CD14-positive monocyte (primary cell): Measurements from ENCODE around the gene H1-8. TPM values are rescaled to one million over a fixed set of nuclear protein-coding genes. Genes with fewer than 3 reads are reported as not detected.
A peak's percentile ranks its signal among the peaks of the same experiment; 100 is the strongest.

ENCODE experiments used
- DNase-seq, 3 donors: peaks; one replicate each; pipeline ENCODE4 v3.0.0-alpha.2; 2011 to 2022
- H2AFZ ChIP-seq: 2 replicates; pipeline ENCODE4 v1.6.0; 2012; ENCODE audit warnings: mild to moderate bottlenecking, low read depth, low read length, inconsistent platforms; ENCODE audit not compliant: insufficient read depth, poor library complexity, severe bottlenecking
- H3K27ac ChIP-seq, 2 donors: 1 replicate in 1 of 2; 2 replicates in 1 of 2; pipeline ENCODE4 v1.5.1; 2012 to 2013; ENCODE audit warnings: low read length in 2 of 2, control low read depth in 1 of 2, inconsistent platforms in 1 of 2, low read depth in 1 of 2, mild to moderate bottlenecking in 1 of 2
- H3K27me3 ChIP-seq, 2 donors: one replicate each; pipeline versions ENCODE4 v1.6.0 to v1.6.1; 2011 to 2013; ENCODE audit warnings: low read length in 2 of 2; ENCODE audit not compliant: control insufficient read depth in 2 of 2, insufficient read depth in 2 of 2
- H3K36me3 ChIP-seq, 2 donors: replicated peaks in 1 of 2; 1 replicate in 1 of 2; 2 replicates in 1 of 2; pipeline versions ENCODE4 v1.5.1 to v1.6.1; 2012 to 2013; ENCODE audit warnings: low read length in 2 of 2, control low read depth in 1 of 2, inconsistent platforms in 1 of 2, mild to moderate bottlenecking in 1 of 2; ENCODE audit not compliant: insufficient read depth in 2 of 2, control insufficient read depth in 1 of 2
- H3K4me1 ChIP-seq, 2 donors: 1 replicate in 1 of 2; 2 replicates in 1 of 2; pipeline versions ENCODE4 v1.5.1 to v1.6.1; 2012 to 2013; ENCODE audit warnings: low read length in 2 of 2, control low read depth in 1 of 2, inconsistent platforms in 1 of 2, mild to moderate bottlenecking in 1 of 2, moderate library complexity in 1 of 2; ENCODE audit not compliant: insufficient read depth in 2 of 2, control insufficient read depth in 1 of 2
- H3K4me2 ChIP-seq: replicated peaks from 2 replicates; pipeline ENCODE3; 2012; ENCODE audit warnings: low read length, moderate library complexity, mild to moderate bottlenecking; ENCODE audit not compliant: poor library complexity, severe bottlenecking; ENCODE audit errors: extremely low read depth
- H3K4me3 ChIP-seq, 3 experiments: fragments of 200-600 bp in 1 of 3; sonication (generic) in 1 of 3; replicated peaks in 1 of 3; 1 replicate in 2 of 3; 2 replicates in 1 of 3; pipeline ENCODE4 v1.5.1; 2011 to 2013; ENCODE audit warnings: low read length in 3 of 3, mild to moderate bottlenecking in 3 of 3, control low read depth in 2 of 3, low read depth in 2 of 3, inconsistent platforms in 1 of 3, moderate library complexity in 1 of 3
- H3K79me2 ChIP-seq: 2 replicates; pipeline ENCODE4 v1.6.0; 2012; ENCODE audit warnings: mild to moderate bottlenecking, control low read depth, inconsistent platforms, low read length, moderate library complexity; ENCODE audit not compliant: insufficient read depth
- H3K9ac ChIP-seq: 2 replicates; pipeline ENCODE4 v1.6.0; 2017; ENCODE audit warnings: low read length, mild to moderate bottlenecking; ENCODE audit not compliant: insufficient read depth, poor library complexity, severe bottlenecking
- H3K9me3 ChIP-seq, 2 donors: replicated peaks in 1 of 2; 1 replicate in 1 of 2; 2 replicates in 1 of 2; pipeline versions ENCODE4 v1.5.1 to v1.6.1; 2012 to 2013; ENCODE audit warnings: low read length in 2 of 2, control low read depth in 1 of 2; ENCODE audit not compliant: control insufficient read depth in 1 of 2, insufficient read depth in 1 of 2
- H4K20me1 ChIP-seq: 2 replicates; pipeline ENCODE4 v1.6.0; 2012; ENCODE audit warnings: mild to moderate bottlenecking, low read length, control low read depth, moderate library complexity; ENCODE audit not compliant: insufficient read depth
- H3K27ac Mint-ChIP-seq, 7 donors: one replicate each; pipeline ENCODE4 v1.8.0; 2020; ENCODE audit warnings: mild to moderate bottlenecking in 7 of 7, mixed read lengths in 7 of 7, moderate library complexity in 6 of 7, inconsistent platforms in 2 of 7
- H3K27me3 Mint-ChIP-seq, 3 donors: one replicate each; pipeline ENCODE4 v1.8.0; 2021 to 2022; ENCODE audit warnings: low read depth in 3 of 3, mild to moderate bottlenecking in 3 of 3, mixed read lengths in 3 of 3, moderate library complexity in 3 of 3, inconsistent platforms in 1 of 3
- H3K36me3 Mint-ChIP-seq, 2 donors: one replicate each; pipeline ENCODE4 v1.8.0; 2020; ENCODE audit warnings: mixed read lengths in 2 of 2, inconsistent platforms in 1 of 2, mild to moderate bottlenecking in 1 of 2
- H3K4me1 Mint-ChIP-seq: one replicate; pipeline ENCODE4 v1.8.0; 2020; ENCODE audit warnings: mild to moderate bottlenecking, mixed read lengths
- H3K4me3 Mint-ChIP-seq, 2 donors: one replicate each; pipeline ENCODE4 v1.8.0; 2020; ENCODE audit warnings: mild to moderate bottlenecking in 2 of 2, mixed read lengths in 2 of 2, moderate library complexity in 1 of 2
- H3K9me3 Mint-ChIP-seq, 7 donors: one replicate each; pipeline ENCODE4 v1.8.0; 2020 to 2022; ENCODE audit warnings: mixed read lengths in 7 of 7, mild to moderate bottlenecking in 6 of 7, moderate library complexity in 6 of 7, inconsistent platforms in 2 of 7
- WGBS: methylation state at CpG from one replicate; pipeline ENCODE4 v1.1.5; 2013; ENCODE audit warnings: missing lambda C conversion rate; ENCODE audit not compliant: insufficient coverage; 5-methylcytosine and 5-hydroxymethylcytosine counted together
- intact Hi-C, 2 donors: fragments of 100-400 bp; cut with micrococcal nuclease; formaldehyde crosslinking; loops; one replicate each; pipeline versions ENCODE4 v1.15.0 to v1.15.1; 2023
- polyA plus RNA-seq, 3 donors: library from polyadenylated mRNA; depleted of rRNA in 1 of 3; unstranded in 2 of 3; stranded (reverse) in 1 of 3; fragments of 300-500 nt in 2 of 3; fragments of >200 nt in 1 of 3; fragmentation: Illumina TruSeq in 2 of 3; gene quantifications; 1 replicate in 2 of 3; 2 replicates in 1 of 3; pipeline ENCODE4 v1.2.3, GENCODE V29; 2012 to 2021
- TF ChIP-seq, protein P1 (sequence below): fragments of 200-600 bp; IDR thresholded peaks from one replicate; pipeline ENCODE4 v1.8.0; 2022; ENCODE audit warnings: antibody characterized with exemption, mild to moderate bottlenecking

H1-8 gene
- polyA plus RNA-seq, 3 donors = not detected

DNA sequence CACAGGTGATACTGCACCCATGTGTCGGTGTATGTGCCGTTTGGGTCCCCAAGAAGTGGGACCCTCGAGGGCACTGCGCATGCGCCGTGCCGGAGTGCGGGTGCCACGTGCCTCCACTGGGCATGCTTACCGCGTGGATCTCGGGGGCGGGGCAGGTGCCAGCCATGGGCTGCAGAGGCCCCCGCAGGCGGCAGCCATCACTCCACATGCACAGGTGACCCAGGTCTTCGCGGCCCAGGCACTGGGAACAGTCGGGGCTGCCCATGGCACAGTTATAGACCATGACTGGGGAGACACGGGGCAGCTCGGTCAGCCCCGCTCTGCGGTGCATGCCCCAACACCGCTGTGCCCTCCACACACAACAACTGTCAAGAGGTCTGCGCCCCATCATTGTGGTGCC lies 31.2 kb downstream of the H1-8 start:
- no peak overlapping the region for H3K4me3 Mint-ChIP-seq
- H3K36me3 Mint-ChIP-seq = peaks cover 55 to 67% of the 10 kb centered on the region in 2 donors
- H3K4me1 Mint-ChIP-seq = peaks cover 33% of the 10 kb centered on the region
- H3K9ac ChIP-seq = no peak overlapping the region
- 98% methylated on average over 17 of the region's 24 CpGs for WGBS
- H4K20me1 ChIP-seq = peaks cover 23% of the 10 kb centered on the region
- no peak for DNase-seq
- H3K27me3 ChIP-seq = no peaks in the 10 kb centered on the region
- H3K27ac Mint-ChIP-seq = peak overlapping the region in 2 of 7 donors; percentile 26 to 50
- H3K9me3 Mint-ChIP-seq = no peaks in the 10 kb centered on the region
- H3K4me3 ChIP-seq = no peak overlapping the region
- no peak overlapping the region for H2AFZ ChIP-seq
- no peak overlapping the region for H3K27ac ChIP-seq
- peaks cover 23% of the 10 kb centered on the region for H3K79me2 ChIP-seq
- peaks cover 31 to 33% of the 10 kb centered on the region in 2 donors for H3K4me1 ChIP-seq
- TF ChIP-seq, protein P1, sequence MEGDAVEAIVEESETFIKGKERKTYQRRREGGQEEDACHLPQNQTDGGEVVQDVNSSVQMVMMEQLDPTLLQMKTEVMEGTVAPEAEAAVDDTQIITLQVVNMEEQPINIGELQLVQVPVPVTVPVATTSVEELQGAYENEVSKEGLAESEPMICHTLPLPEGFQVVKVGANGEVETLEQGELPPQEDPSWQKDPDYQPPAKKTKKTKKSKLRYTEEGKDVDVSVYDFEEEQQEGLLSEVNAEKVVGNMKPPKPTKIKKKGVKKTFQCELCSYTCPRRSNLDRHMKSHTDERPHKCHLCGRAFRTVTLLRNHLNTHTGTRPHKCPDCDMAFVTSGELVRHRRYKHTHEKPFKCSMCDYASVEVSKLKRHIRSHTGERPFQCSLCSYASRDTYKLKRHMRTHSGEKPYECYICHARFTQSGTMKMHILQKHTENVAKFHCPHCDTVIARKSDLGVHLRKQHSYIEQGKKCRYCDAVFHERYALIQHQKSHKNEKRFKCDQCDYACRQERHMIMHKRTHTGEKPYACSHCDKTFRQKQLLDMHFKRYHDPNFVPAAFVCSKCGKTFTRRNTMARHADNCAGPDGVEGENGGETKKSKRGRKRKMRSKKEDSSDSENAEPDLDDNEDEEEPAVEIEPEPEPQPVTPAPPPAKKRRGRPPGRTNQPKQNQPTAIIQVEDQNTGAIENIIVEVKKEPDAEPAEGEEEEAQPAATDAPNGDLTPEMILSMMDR = no peak
- intact Hi-C loops = no loop called here
- H3K4me2 ChIP-seq = no peak overlapping the region
- H3K9me3 ChIP-seq = no peaks in the 10 kb centered on the region
- H3K27me3 Mint-ChIP-seq = peaks cover 0 to 3% (median 0%) of the 10 kb centered on the region in 3 donors
- H3K36me3 ChIP-seq = peaks cover 61 to 73% of the 10 kb centered on the region in 2 donors

DNA sequence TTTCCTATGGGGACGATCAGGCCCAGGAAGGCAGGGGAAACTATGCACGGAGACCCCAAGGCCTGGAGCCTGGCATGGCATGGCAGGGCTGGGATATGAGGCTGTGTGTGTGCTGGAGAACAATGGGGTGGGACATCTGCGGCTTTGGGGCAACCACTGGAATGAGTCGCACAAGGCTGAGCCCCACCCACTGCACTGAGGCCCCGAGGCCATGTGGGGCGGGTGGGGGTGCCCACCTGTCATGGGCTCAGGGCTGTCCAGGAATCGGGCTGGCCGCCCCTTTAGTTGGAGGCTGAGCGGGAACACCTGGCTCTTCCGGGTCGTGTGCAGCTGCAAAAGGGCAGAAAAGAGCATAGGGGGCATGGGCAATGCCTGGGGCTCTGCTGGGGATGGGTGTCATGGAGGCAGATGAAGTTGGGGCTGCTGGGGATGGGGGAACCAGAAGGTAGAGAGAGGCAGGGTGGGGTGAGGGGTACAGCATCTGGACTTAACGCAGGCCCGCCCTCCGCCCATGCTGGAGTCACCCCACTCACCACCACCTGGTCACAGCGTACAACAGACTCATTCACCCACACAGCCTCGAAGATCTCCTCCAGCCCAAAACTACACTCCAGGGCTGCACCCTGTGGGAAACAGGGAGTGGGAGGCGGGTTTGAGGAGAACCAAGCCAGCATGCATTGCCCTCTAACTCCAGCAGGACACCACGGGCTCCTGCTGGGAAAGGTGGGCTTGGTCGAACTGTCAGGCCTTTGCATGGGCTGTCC lies 32.4 kb downstream of the H1-8 start:
- peaks cover 19% of the 10 kb centered on the region for H4K20me1 ChIP-seq
- H3K79me2 ChIP-seq = peaks cover 23% of the 10 kb centered on the region
- H3K9me3 ChIP-seq = no peaks in the 10 kb centered on the region
- no peak overlapping the region for H3K4me3 ChIP-seq
- H3K4me2 ChIP-seq = no peak overlapping the region
- intact Hi-C loops = loop anchor here (5.0 kb wide), 1 partner anchor 42 kb away; no protein-coding TSS in a partner anchor
- H3K4me1 ChIP-seq = peaks cover 35 to 37% of the 10 kb centered on the region in 2 donors
- Mint-ChIP-seq H3K27ac (peak overlapping the region in 2 of 7 donors; percentile 80 to 82), H3K27me3 (peaks cover 0 to 3% (median 0%) of the 10 kb centered on the region in 3 donors), H3K9me3 (no peaks in the 10 kb centered on the region), H3K4me3 (no peak overlapping the region), H3K36me3 (peaks cover 48 to 64% of the 10 kb centered on the region in 2 donors), H3K4me1 (peaks cover 41% of the 10 kb centered on the region)
- WGBS = 87% methylated on average over 14 of the region's 19 CpGs
- H3K36me3 ChIP-seq = peaks cover 49 to 73% of the 10 kb centered on the region in 2 donors
- H3K9ac ChIP-seq = no peak overlapping the region
- DNase-seq = no peak
- H3K27me3 ChIP-seq = no peaks in the 10 kb centered on the region
- H3K27ac ChIP-seq = peak overlapping the region in 1 of 2 donors; percentile 81
- no peak overlapping the region for H2AFZ ChIP-seq
- TF ChIP-seq, protein P1 = no peak
